IMR-90 (cell line): ENCODE results near the gene HYDIN. TPM values are rescaled to one million over a fixed set of nuclear protein-coding genes. Genes with fewer than 3 reads are reported as not detected.

ENCODE experiments used
- ATAC-seq: fragments of 200-7000 bp; cut with Tn5 transposase; 2 replicates; pipeline ENCODE4 v1.9.1; 2020; ENCODE audit warnings: low read depth, mild to moderate bottlenecking, moderate library complexity
- BruUV-seq: library from RNA; stranded (reverse); fragments of 400-500 nt; replicated peaks from 2 replicates; lab custom pipeline; 2021; lab: Mats Ljungman, UMichigan
- CTCF ChIA-PET: fragments of 300-600 bp; formaldehyde crosslinking; extraction: SDS; loops from one replicate; lab custom pipeline; 2021; ENCODE audit warnings: antibody characterized with exemption; lab: Yijun Ruan, JAX
- POLR2A ChIA-PET: fragments of 300-600 bp; sonication (Branson Sonifier 250); formaldehyde crosslinking; loops from one replicate; lab custom pipeline; 2022; ENCODE audit warnings: antibody characterized with exemption; ENCODE audit not compliant: unreplicated experiment; lab: Charles Lee
- DNase-seq: peaks from one replicate; pipeline ENCODE4 v3.0.0; 2013
- H2AFZ ChIP-seq: replicated peaks from 2 replicates; pipeline ENCODE3; 2013; ENCODE audit warnings: low read length, mild to moderate bottlenecking; ENCODE audit not compliant: poor library complexity
- H2AK5ac ChIP-seq: 2 replicates; pipeline ENCODE4 v1.6.1; 2013; ENCODE audit warnings: low read depth, low read length, inconsistent platforms
- H2AK9ac ChIP-seq: replicated peaks from 2 replicates; pipeline ENCODE3; 2013; ENCODE audit warnings: mild to moderate bottlenecking, low read depth, low read length, moderate library complexity; ENCODE audit not compliant: poor library complexity
- H2BK120ac ChIP-seq: 2 replicates; pipeline ENCODE4 v1.6.1; 2013; ENCODE audit warnings: low read depth, low read length, inconsistent platforms
- H2BK15ac ChIP-seq: 3 replicates; pipeline ENCODE4 v1.6.1; 2013; ENCODE audit warnings: low read depth, low read length, inconsistent platforms
- H2BK20ac ChIP-seq: 2 replicates; pipeline ENCODE4 v1.6.1; 2013; ENCODE audit warnings: low read depth, mild to moderate bottlenecking, inconsistent platforms, low read length, moderate library complexity
- H2BK5ac ChIP-seq: 2 replicates; pipeline ENCODE4 v1.6.1; 2013; ENCODE audit warnings: mild to moderate bottlenecking, low read depth, low read length, inconsistent platforms; ENCODE audit not compliant: poor library complexity, severe bottlenecking
- H3K14ac ChIP-seq: replicated peaks from 2 replicates; pipeline ENCODE4 v1.6.1; 2013; ENCODE audit warnings: low read depth, low read length, inconsistent platforms
- H3K18ac ChIP-seq: 2 replicates; pipeline ENCODE4 v1.6.1; 2013; ENCODE audit warnings: low read depth, low read length, control low read depth
- H3K23ac ChIP-seq: 2 replicates; pipeline ENCODE4 v1.6.1; 2013; ENCODE audit warnings: low read depth, low read length, inconsistent platforms
- H3K27ac ChIP-seq: 2 replicates; pipeline ENCODE4 v1.5.1; 2013; ENCODE audit warnings: mild to moderate bottlenecking, control low read depth, low read length; ENCODE audit not compliant: insufficient read depth
- H3K27me3 ChIP-seq: 2 replicates; pipeline ENCODE4 v1.6.1; 2013; ENCODE audit warnings: low read length; ENCODE audit not compliant: control insufficient read depth, insufficient read depth
- H3K36me3 ChIP-seq: 2 replicates; pipeline ENCODE4 v1.6.1; 2013; ENCODE audit warnings: low read length, mixed read lengths; ENCODE audit not compliant: control insufficient read depth, insufficient read depth
- H3K4ac ChIP-seq: 2 replicates; pipeline ENCODE4 v1.6.1; 2013; ENCODE audit warnings: low read depth, low read length, inconsistent platforms
- H3K4me1 ChIP-seq: 2 replicates; pipeline ENCODE4 v1.6.1; 2013; ENCODE audit warnings: low read length, mixed read lengths; ENCODE audit not compliant: control insufficient read depth, insufficient read depth
- H3K4me2 ChIP-seq: 2 replicates; pipeline ENCODE4 v1.6.1; 2013; ENCODE audit warnings: low read depth, mild to moderate bottlenecking, control low read depth, low read length, moderate library complexity
- H3K4me3 ChIP-seq: 2 replicates; pipeline ENCODE4 v1.5.1; 2013; ENCODE audit warnings: low read depth, mild to moderate bottlenecking, control low read depth, low read length, moderate library complexity; ENCODE audit not compliant: insufficient read depth
- H3K56ac ChIP-seq: 2 replicates; pipeline ENCODE4 v1.6.1; 2013; ENCODE audit warnings: low read length, inconsistent platforms; ENCODE audit not compliant: insufficient read depth; ENCODE audit errors: extremely low read depth
- H3K79me1 ChIP-seq, 2 experiments: 2 replicates each; pipeline ENCODE4 v1.6.1; 2013; ENCODE audit warnings: low read length in 2 of 2, inconsistent platforms in 1 of 2, low read depth in 1 of 2
- H3K9ac ChIP-seq: 2 replicates; pipeline ENCODE4 v1.6.1; 2013; ENCODE audit warnings: low read depth, low read length, control low read depth
- H3K9me1 ChIP-seq: 2 replicates; pipeline ENCODE4 v1.6.1; 2013; ENCODE audit warnings: low read length, inconsistent platforms; ENCODE audit not compliant: insufficient read depth
- H3K9me3 ChIP-seq: 2 replicates; pipeline ENCODE4 v1.6.1; 2013; ENCODE audit warnings: low read length; ENCODE audit not compliant: control insufficient read depth, insufficient read depth
- H4K20me1 ChIP-seq: 2 replicates; pipeline ENCODE4 v1.6.1; 2013; ENCODE audit warnings: low read length, inconsistent platforms; ENCODE audit not compliant: insufficient read depth
- H4K5ac ChIP-seq: 2 replicates; pipeline ENCODE4 v1.6.1; 2013; ENCODE audit warnings: mild to moderate bottlenecking, low read depth, low read length, control low read depth
- H4K8ac ChIP-seq, 2 experiments: 2 replicates each; pipeline ENCODE4 v1.6.1; 2013; ENCODE audit warnings: low read depth in 2 of 2, low read length in 2 of 2, control low read depth in 1 of 2, inconsistent platforms in 1 of 2
- H4K91ac ChIP-seq: 2 replicates; pipeline ENCODE4 v1.6.1; 2013; ENCODE audit warnings: low read depth, low read length, inconsistent platforms; ENCODE audit not compliant: insufficient read depth
- BHLHE40 ChIP-seq: fragments of 150-350 bp; IDR thresholded peaks from 2 replicates; pipeline ENCODE4 v1.6.1; 2016; ENCODE audit warnings: mild to moderate bottlenecking, low read depth, low read length
- CEBPB ChIP-seq: IDR thresholded peaks from 2 replicates; pipeline ENCODE4 v1.6.1; 2012; ENCODE audit warnings: low read depth, low read length, improper control_type of control experiment
- CHD1 ChIP-seq: IDR thresholded peaks from 2 replicates; pipeline ENCODE4 v1.6.1; 2012; ENCODE audit warnings: low read depth, low read length, improper control_type of control experiment
- CTCF ChIP-seq: conservative IDR thresholded peaks from 2 replicates; pipeline ENCODE4 v1.5.1; 2012; ENCODE audit warnings: mild to moderate bottlenecking, low read depth, low read length, improper control_type of control experiment
- FOS ChIP-seq: fragments of 150-350 bp; IDR thresholded peaks from 2 replicates; pipeline ENCODE4 v1.6.1; 2016; ENCODE audit warnings: low read depth, low read length
- MAFK ChIP-seq: IDR thresholded peaks from 2 replicates; pipeline ENCODE4 v1.6.1; 2012; ENCODE audit warnings: low read depth, low read length, improper control_type of control experiment
- MAZ ChIP-seq: IDR thresholded peaks from 2 replicates; pipeline ENCODE4 v1.6.1; 2012; ENCODE audit warnings: low read depth, mild to moderate bottlenecking, low read length, improper control_type of control experiment, moderate library complexity, borderline replicate concordance
- MXI1 ChIP-seq: IDR thresholded peaks from 2 replicates; pipeline ENCODE4 v1.6.1; 2012; ENCODE audit warnings: low read depth, mild to moderate bottlenecking, low read length, moderate library complexity, borderline replicate concordance
- NFE2L2 ChIP-seq: fragments of 150-350 bp; IDR thresholded peaks from 2 replicates; pipeline ENCODE4 v1.6.1; 2016; ENCODE audit warnings: low read depth, mild to moderate bottlenecking, low read length
- POLR2A ChIP-seq: IDR thresholded peaks from 2 replicates; pipeline ENCODE4 v1.6.1; 2012; ENCODE audit warnings: mild to moderate bottlenecking, low read depth, low read length
- RAD21 ChIP-seq: IDR thresholded peaks from 2 replicates; pipeline ENCODE4 v1.6.1; 2012; ENCODE audit warnings: low read length, improper control_type of control experiment
- RCOR1 ChIP-seq: IDR thresholded peaks from 2 replicates; pipeline ENCODE4 v1.6.1; 2012; ENCODE audit warnings: mild to moderate bottlenecking, low read length, improper control_type of control experiment; ENCODE audit not compliant: insufficient replicate concordance
- RFX5 ChIP-seq: IDR thresholded peaks from 2 replicates; pipeline ENCODE4 v1.8.0; 2012; ENCODE audit warnings: low read depth, mild to moderate bottlenecking, low read length, moderate library complexity
- SMC3 ChIP-seq: fragments of 150-350 bp; IDR thresholded peaks from 2 replicates; pipeline ENCODE4 v1.6.1; 2016; ENCODE audit warnings: low read depth, mild to moderate bottlenecking, antibody characterized with exemption, low read length, moderate library complexity
- USF2 ChIP-seq: fragments of 150-350 bp; IDR thresholded peaks from 2 replicates; pipeline ENCODE4 v1.6.1; 2017; ENCODE audit warnings: mild to moderate bottlenecking, antibody characterized with exemption, low read length, low read depth
- WGBS, 2 experiments: methylation state at CpG; one replicate each; pipeline versions ENCODE4 v1.1.5 to v1.1.7; 2013; ENCODE audit warnings: missing lambda C conversion rate in 2 of 2; ENCODE audit not compliant: insufficient read length in 1 of 2; ENCODE audit errors: extremely low coverage in 2 of 2; 5-methylcytosine and 5-hydroxymethylcytosine counted together
- dilution Hi-C: fragments of 300-500 bp; cut with HindIII; formaldehyde crosslinking; loops from one replicate; pipeline ENCODE4 v1.14.3; 2018; ENCODE audit warnings: low sequenced_read_pairs; ENCODE audit not compliant: unreplicated experiment
- in situ Hi-C: fragments of 300-500 bp; cut with MboI; formaldehyde crosslinking; loops from 3 replicates; pipeline ENCODE4 v1.14.3; 2019; ENCODE audit warnings: low sequenced_read_pairs, inconsistent platforms, mixed read lengths
- intact Hi-C: fragments of 100-400 bp; cut with micrococcal nuclease; formaldehyde crosslinking; loops from 2 replicates; pipeline ENCODE4 v1.10.0; 2022
- polyA plus RNA-seq, 3 experiments: library from polyadenylated mRNA; depleted of rRNA; stranded (reverse); fragments of >200 nt; gene quantifications; 2 replicates each; pipeline ENCODE4 v1.2.3, GENCODE V29; 2012; ENCODE audit warnings: low replicate concordance in 1 of 3
- total RNA-seq: library from RNA; depleted of rRNA; stranded (reverse); fragments of >200 nt; gene quantifications from 2 replicates; pipeline ENCODE4 v1.2.3, GENCODE V29; 2012
- TF ChIP-seq, protein P1 (sequence below): fragments of 150-350 bp; IDR thresholded peaks from 2 replicates; pipeline ENCODE4 v1.6.1; 2016; ENCODE audit warnings: low read depth, mild to moderate bottlenecking, low read length, moderate library complexity, borderline replicate concordance

Gene HYDIN
- total and polyA plus RNA-seq, 2 of the 4 experiments (the other 2 are of a cell fraction), result 0.18 to 0.27 TPM

DNA sequence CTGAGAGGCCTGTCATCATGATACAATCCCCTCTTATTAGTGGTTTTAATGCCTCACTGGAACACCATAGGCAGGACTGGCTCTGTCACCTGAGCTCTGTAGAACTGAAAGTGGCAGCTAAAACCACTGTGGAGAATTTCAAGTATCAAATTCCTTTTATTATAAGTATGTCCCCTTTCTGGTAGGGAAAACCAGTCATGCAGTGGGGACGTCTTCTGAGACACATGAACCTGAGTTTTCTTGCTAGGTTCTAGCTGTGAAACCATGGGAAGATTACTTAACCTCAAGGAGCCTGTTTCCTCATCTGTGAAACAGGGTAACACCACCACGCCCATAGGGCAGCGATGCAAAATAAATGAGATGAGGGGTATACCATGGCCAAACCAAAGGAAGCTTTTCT, 434.2 kb downstream of the HYDIN start:
- no peak for TF ChIP-seq RAD21
- TF ChIP-seq MAZ, result no peak
- TF ChIP-seq CHD1, result no peak
- no peak for TF ChIP-seq MAFK
- TF ChIP-seq POLR2A, result no peak
- no peak for TF ChIP-seq FOS
- TF ChIP-seq, protein P1, sequence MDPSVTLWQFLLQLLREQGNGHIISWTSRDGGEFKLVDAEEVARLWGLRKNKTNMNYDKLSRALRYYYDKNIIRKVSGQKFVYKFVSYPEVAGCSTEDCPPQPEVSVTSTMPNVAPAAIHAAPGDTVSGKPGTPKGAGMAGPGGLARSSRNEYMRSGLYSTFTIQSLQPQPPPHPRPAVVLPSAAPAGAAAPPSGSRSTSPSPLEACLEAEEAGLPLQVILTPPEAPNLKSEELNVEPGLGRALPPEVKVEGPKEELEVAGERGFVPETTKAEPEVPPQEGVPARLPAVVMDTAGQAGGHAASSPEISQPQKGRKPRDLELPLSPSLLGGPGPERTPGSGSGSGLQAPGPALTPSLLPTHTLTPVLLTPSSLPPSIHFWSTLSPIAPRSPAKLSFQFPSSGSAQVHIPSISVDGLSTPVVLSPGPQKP, result no peak
- no peak for TF ChIP-seq SMC3
- TF ChIP-seq RCOR1, result no peak
- TF ChIP-seq MXI1, result no peak
- no peak for TF ChIP-seq NFE2L2
- TF ChIP-seq CTCF, result no peak
- TF ChIP-seq USF2, result no peak
- TF ChIP-seq CEBPB, result no peak
- no peak for TF ChIP-seq BHLHE40
- TF ChIP-seq RFX5, result no peak
- no peak overlapping the region for H2BK120ac ChIP-seq
- ChIA-PET CTCF (no interaction called here), POLR2A (no interaction called here)
- no peak overlapping the region for H4K5ac ChIP-seq
- H3K79me1 ChIP-seq, result peaks cover 38 to 80% of the 10 kb centered on the region in 2 experiments
- H3K23ac ChIP-seq, result no peak overlapping the region
- H2AFZ ChIP-seq, result no peak overlapping the region
- no peak overlapping the region for H3K14ac ChIP-seq
- no peak overlapping the region for H2AK9ac ChIP-seq
- no peaks in the 10 kb centered on the region for H3K36me3 ChIP-seq
- intact Hi-C loops (no loop called here), in situ Hi-C loops (loop anchor here (25.0 kb wide), 2 partner anchors 491 to 691 kb away; partner anchors contain the start of genes CMTR2 and ZNF19), dilution Hi-C loops (no loop called here)
- H3K27ac ChIP-seq, result no peak overlapping the region
- no CpG with 5 or more reads among the region's 3 CpGs for WGBS, 2 experiments
- no TSS peak for BruUV-seq
- no peak overlapping the region for H2AK5ac ChIP-seq
- no peak overlapping the region for H4K8ac ChIP-seq
- no peak overlapping the region for H3K4me2 ChIP-seq
- no peak overlapping the region for H3K4ac ChIP-seq
- H2BK15ac ChIP-seq, result no peak overlapping the region
- no peak overlapping the region for H4K91ac ChIP-seq
- peaks cover 8% of the 10 kb centered on the region for H3K9me1 ChIP-seq
- H3K27me3 ChIP-seq, result no peaks in the 10 kb centered on the region
- no peak overlapping the region for H2BK5ac ChIP-seq
- no peak overlapping the region for H3K56ac ChIP-seq
- H3K9me3 ChIP-seq, result no peaks in the 10 kb centered on the region
- no peak overlapping the region for H3K4me3 ChIP-seq
- H3K18ac ChIP-seq, result no peak overlapping the region
- H2BK20ac ChIP-seq, result no peak overlapping the region
- H4K20me1 ChIP-seq, result peaks cover 21% of the 10 kb centered on the region
- peaks cover 3% of the 10 kb centered on the region for H3K4me1 ChIP-seq
- H3K9ac ChIP-seq, result no peak overlapping the region
- ATAC-seq (no peak), DNase-seq (no peak)
